Measurements from ENCODE around the gene RSPH4A. TPM values are rescaled to one million over a fixed set of nuclear protein-coding genes. Genes with fewer than 3 reads are reported as not detected.

The RSPH4A gene
- total and polyA plus RNA-seq, 2 of the 8 experiments (the other 6 are each of a cell fraction or from before 2014, with no cell fraction given) = 0.38 to 0.52 TPM

GRCh38 chr6:116661594-116661993 is 45.3 kb downstream of the RSPH4A start:
- CTCF ChIA-PET (ENCODE audit: partially characterized antibody) = interaction anchor here (1.1 to 1.3 kb wide), 3 partner anchors 16 to 395 kb away, joined by 3 to 5 read pairs (median 5); no protein-coding TSS in a partner anchor
- POLR2A ChIA-PET (ENCODE audit: partially characterized antibody) = interaction anchor here (1.1 kb wide), 1 partner anchor 20 kb away, joined by 4 read pairs; the partner anchor contains the start of gene KPNA5
- FAIRE-seq = no peak
- TF ChIP-seq E2F6 (IDR thresholded peaks at IDR 0.05) = no peak
- TF ChIP-seq SIN3A (conservative IDR thresholded peaks at IDR 0.05 in 1 of 2, IDR thresholded peaks at IDR 0.05 in 1 of 2; ENCODE audit: low read depth in 1 of 2, low read length in 2 of 2) = no peak
- no peak for TF ChIP-seq KDM5A (IDR thresholded peaks at IDR 0.05; ENCODE audit: low read length)
- TF ChIP-seq HDAC6 (IDR thresholded peaks at IDR 0.05; ENCODE audit: low read depth, low read length) = no peak
- TF ChIP-seq TCF12 (IDR thresholded peaks at IDR 0.05; ENCODE audit: low read depth, low read length) = no peak
- TF ChIP-seq ATF2 (IDR thresholded peaks at IDR 0.05; ENCODE audit: low read length) = no peak

More at GRCh38 chr6:116661594-116661993, 45.3 kb downstream of the RSPH4A start:
- Histone ChIP-seq H3K79me1 (ENCODE audit: low read depth, low read length) (no peaks in the 10 kb centered on the region), H2BK20ac (ENCODE audit: low read length) (no peak overlapping the region), H3K18ac (ENCODE audit: extremely low read depth, low read length) (no peak overlapping the region), H2BK5ac (ENCODE audit: low read depth, low read length) (no peak overlapping the region), H2BK12ac (ENCODE audit: low read depth, low read length) (no peak overlapping the region), H2AFZ (ENCODE audit: low read length) (no peak overlapping the region), H4K8ac (ENCODE audit: extremely low read depth, insufficient read depth, low read length) (no peak overlapping the region), H4K20me1 (replicated peaks in 1 of 2; ENCODE audit: control insufficient read depth in 1 of 2, insufficient read depth in 2 of 2, low read length in 2 of 2) (peaks cover 0 to 4% of the 10 kb centered on the region in 2 experiments), H3K4me2 (ENCODE audit: insufficient read depth in 1 of 2, low read depth in 2 of 2, low read length in 2 of 2) (no peak overlapping the region), H2BK120ac (replicated peaks; ENCODE audit: low read depth, low read length) (no peak overlapping the region), H4K5ac (ENCODE audit: insufficient read length, low read depth, low read length) (no peak overlapping the region), H3K36me3 (ENCODE audit: control insufficient read depth in 2 of 4, insufficient read depth in 4 of 4, low read length in 3 of 4) (peaks cover 0 to 10% (median 2%) of the 10 kb centered on the region in 4 experiments; a peak in 4 of 8 replicates), H3K9ac (replicated peaks in 1 of 4; ENCODE audit: extremely low read depth in 1 of 4, low read depth in 3 of 4, low read length in 3 of 4) (no peak overlapping the region), H3K79me2 (ENCODE audit: control insufficient read depth in 1 of 2, insufficient read depth in 2 of 2, low read length in 2 of 2) (peaks cover 3 to 60% of the 10 kb centered on the region in 2 experiments; a peak in 3 of 4 replicates), H3K14ac (ENCODE audit: insufficient read length) (no peak overlapping the region), H2AK5ac (ENCODE audit: low read depth, low read length) (no peak overlapping the region), H3K4me3 (ENCODE audit: extremely low read depth in 1 of 4, insufficient read depth in 2 of 4, low read depth in 3 of 4, low read length in 4 of 4) (no peak overlapping the region), H3K23ac (ENCODE audit: insufficient read length) (no peak overlapping the region), H2BK15ac (ENCODE audit: low read length) (no peak overlapping the region), H3K27ac (ENCODE audit: low read depth, low read length) (no peak overlapping the region), H3K4ac (replicated peaks; ENCODE audit: insufficient read length, low read depth, low read length) (no peak overlapping the region), H3K56ac (replicated peaks; ENCODE audit: insufficient read length, low read depth, low read length) (no peak overlapping the region), H3K27me3 (replicated peaks in 1 of 4; ENCODE audit: control insufficient read depth in 3 of 4, extremely low read depth in 1 of 4, insufficient read depth in 3 of 4, low read length in 3 of 4) (no peaks in the 10 kb centered on the region), H3K4me1 (replicated peaks in 1 of 4; ENCODE audit: control insufficient read depth in 3 of 4, insufficient read depth in 4 of 4, low read length in 3 of 4) (no peaks in the 10 kb centered on the region), H3K23me2 (ENCODE audit: low read depth, low read length) (no peaks in the 10 kb centered on the region), H3K9me3 (ENCODE audit: insufficient read depth in 2 of 2, low read depth in 1 of 2, low read length in 1 of 2) (no peaks in the 10 kb centered on the region), H4K91ac (replicated peaks; ENCODE audit: insufficient read length, low read length) (no peak overlapping the region)
- no peak for DNase-seq (ENCODE audit: low read depth in 1 of 2, low spot score in 2 of 2)

All from H1 (cell line).